AG08396 (cell line): ENCODE measurements around the gene PRR15.
"Not testable (repeated sequence)": the region's sequence is repeated elsewhere in the genome, so short reads cannot be mapped to it uniquely, and the experiment has no call there.

Experiments used
- DNase-seq: peaks from one replicate; pipeline ENCODE4 v3.0.0; 2012; ENCODE audit warnings: low spot score, mixed read lengths

Gene PRR15, protein sequence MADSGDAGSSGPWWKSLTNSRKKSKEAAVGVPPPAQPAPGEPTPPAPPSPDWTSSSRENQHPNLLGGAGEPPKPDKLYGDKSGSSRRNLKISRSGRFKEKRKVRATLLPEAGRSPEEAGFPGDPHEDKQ

DNA sequence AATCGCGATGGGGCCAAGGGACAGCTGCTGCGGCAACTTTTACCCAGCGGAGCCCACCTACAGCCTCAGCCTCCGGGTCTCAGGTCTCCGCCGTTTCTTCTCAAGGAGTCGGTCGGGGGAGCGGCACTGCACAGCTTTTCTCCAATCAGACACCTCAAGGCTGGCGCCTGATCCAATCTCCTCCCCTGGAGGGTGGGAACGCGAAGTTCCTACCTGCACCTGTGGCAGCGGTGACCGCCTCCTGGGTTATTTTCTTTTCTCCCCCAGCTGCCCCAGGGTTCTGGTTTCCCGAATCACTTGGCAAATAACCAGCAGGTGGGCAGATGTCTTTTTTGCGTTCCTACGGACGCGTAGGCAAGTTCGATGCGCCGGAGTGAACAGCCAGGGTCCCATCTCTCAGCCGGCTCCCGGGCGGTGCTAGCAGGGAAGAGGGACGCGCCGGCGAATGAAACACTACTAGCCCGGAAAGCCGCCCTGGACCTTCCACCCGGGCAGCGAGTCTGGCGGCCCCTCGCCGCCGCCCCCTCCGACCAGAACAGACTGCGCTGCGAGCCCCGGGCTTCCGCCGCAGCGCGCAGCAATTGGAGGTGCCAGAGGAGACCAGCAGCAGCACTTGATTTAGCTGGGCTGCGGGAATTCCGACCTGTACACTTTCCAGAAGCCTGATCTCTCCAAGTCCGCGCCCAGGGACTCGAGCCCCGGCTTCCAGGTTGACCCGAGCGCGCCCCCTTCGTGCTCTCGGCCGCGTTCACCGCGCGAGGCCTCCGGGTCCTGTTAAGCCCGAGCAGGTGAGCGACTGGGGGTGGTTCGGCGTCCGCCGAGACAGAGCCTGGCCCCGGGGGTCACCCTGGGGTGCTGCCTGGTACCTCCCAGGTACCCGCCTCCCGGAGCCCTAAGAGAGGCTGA is at the start of gene PRR15:
Gene PRR15, plus strand, starts transcription at position 246 of the 906 bp plus-strand sequence. CDS start 2,495 bp downstream, outside the sequence.
- DNase-seq: peak; percentile 17

DNA sequence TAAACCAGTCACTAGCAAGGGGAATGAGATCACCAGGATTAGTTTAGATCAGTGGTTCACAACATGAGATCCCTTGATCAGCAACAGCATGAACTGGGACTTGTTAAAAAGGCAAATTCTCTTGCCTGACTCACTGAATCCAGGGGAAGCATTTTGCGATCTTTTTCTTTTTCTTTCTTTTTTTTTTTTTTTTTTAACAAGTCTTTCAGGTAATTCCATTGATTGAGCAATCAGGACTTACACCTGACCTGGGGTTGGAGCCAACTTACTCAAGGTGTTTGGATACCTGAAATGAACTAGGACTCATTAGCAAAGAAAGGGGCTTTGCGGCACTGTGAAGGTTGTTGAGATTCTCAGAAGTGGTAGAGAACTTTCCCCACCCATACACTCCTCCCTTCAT is 47.1 kb upstream of the PRR15 start:
- DNase-seq: no peak

DNA sequence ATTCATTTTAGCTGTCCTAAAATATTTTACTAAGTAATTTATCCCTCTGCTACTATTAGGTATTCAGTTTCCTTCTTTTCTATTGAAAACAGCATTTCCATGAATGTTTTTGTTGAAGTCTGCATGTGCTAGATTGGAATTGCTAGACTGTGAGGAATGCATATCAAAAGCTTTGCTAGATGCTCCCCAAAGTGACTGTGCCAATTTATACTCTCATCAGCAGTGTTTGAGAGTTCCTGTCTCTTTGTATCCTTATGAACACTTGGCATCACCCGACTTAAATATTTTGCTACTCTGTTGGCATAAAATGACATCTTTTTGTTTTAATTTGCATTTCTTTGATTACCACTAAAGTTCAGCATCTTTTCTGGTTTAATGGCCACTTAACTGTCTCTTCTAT is 45.0 kb upstream of the PRR15 start:
- no peak for DNase-seq

DNA sequence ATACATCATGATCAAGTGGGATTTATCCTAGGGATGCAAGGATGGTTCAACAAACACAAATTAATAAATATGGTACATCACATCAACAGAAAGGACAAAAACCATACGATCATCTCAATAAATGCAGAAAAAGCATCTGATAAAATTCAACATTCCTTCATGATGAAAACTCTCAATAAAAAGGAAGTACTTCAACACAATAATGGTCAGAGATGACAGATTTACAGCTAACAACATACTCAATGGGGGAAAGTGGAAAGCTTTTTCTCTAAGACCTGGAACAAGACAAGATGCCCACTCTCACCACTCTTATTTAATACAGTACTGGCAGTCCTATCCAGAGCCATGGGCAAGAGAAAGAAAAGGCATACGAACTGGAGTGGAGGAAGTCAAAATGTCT is 39.9 kb upstream of the PRR15 start:
- DNase-seq: no peak

DNA sequence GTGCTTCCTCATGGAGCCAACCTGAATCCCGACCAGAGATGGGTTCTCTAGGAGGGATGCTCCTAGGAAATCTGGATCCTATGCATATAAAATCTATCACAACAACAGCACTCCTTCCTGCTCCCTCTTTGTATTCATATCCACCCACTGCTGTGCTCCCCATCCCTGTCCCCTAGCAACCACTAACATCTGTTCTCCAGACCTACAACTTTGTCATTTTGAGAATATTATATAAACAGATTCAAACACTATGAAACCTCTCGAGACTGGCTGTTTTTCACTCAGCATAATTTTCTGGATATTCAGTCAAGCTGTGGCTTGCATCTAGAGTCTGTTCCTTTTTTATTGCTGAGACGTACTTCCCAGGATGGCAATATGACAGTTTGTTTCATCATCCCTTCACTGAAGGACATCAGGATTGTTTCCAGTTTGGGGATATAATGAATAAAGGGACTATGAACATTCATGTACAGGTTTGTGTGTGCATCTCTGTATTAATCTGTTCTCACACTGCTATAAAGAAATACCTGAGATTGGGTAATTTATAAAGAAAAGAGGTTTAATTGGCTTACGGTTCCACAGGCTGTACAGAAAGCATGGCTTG is 36.0 kb upstream of the PRR15 start:
- DNase-seq: no peak

DNA sequence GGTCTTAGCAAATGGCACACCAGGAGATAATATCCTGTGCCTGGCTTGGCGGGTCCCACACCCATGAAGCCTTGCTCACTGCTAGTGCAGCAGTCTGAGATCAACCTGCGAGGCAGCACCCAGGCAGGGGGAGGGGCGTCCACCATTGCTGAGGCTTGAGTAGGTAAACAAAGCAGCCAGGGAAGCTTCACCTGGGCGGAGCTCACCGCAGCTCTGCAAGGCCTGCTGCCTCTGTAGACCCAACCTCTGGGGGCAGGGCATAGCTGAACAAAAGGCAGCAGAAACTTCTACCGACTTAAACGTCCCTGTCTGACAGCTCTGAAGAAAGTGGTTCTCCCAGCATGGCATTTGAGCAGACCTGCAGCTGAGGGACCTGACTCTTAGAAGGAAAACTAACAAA is 35.1 kb upstream of the PRR15 start:
- DNase-seq: not testable (repeated sequence)

DNA sequence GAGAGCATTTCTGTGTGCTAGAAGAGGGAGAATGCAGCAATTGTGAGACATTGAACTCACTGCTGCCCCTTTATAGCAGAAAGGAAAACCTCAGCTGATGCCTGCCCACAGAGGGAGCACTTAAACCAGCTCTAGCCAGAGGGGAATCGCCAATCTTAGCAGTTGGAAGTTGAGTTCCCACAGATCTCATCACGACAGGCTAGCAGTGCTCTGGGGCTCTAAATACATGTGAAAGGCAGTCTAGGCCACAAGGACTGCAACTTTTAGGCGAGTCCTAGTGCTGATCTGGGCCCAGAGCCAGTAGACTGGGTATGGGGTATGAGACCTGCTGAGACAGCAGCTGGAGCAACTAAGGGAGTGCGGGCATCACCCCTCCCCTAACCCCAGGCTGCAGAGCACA is 25.2 kb upstream of the PRR15 start:
- no peak for DNase-seq

DNA sequence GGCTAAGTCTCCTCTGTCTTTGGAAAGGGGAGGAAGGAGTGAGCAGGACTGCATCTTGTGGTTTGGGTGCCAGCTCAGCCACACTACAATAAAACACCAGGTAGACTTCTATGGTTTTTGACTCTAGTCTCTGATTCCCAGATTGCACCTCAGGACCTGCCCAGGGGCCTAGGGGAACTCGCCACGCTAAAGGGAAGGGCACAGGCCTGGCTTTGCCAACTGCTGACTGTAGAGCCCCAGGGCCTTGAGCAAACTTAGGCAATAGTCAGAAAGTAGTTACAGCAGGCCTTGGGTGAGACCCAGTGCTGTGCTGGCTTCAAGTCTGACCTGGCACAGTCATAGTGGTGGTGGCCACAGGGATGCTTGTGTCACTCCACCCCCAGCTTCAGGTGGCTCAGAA is 24.2 kb upstream of the PRR15 start:
- no peak for DNase-seq

DNA sequence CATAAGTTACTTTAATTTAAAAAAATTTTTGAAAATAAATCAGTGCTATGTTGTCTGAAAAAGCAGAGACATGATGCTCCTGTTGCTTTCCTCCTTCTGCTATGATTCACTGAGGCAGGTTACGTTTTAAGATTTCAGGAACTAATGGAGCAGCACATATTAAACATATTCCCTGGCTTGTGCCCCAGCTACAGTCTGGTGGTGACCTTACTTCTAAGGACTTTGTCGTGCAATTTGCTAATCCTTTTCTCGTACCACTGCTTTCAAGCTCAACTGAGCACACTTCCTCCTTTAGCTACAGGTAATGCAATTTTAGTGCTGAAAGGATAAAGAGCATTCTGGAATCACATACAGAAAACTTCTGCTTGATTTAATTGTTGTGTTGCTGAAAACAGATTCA is 16.2 kb upstream of the PRR15 start:
- no peak for DNase-seq

DNA sequence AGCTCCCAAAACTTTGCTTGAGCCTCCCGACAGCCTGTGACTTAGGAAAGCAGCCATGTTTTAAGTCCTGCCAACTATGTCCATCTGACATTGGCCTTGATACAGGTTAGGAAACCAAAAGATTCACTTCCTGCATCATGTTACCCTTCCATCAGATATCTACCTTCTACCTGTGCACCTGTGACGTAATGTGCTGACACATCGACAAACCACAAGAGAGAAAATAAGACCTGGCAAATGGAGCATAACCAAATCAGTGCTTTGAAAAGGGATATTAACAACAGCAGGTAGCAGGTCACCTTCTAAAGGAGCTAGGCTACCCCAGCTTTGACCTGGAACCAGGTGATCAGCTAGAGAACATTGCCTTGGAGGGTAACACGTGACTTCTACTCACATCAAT is 14.8 kb upstream of the PRR15 start:
- no peak for DNase-seq

DNA sequence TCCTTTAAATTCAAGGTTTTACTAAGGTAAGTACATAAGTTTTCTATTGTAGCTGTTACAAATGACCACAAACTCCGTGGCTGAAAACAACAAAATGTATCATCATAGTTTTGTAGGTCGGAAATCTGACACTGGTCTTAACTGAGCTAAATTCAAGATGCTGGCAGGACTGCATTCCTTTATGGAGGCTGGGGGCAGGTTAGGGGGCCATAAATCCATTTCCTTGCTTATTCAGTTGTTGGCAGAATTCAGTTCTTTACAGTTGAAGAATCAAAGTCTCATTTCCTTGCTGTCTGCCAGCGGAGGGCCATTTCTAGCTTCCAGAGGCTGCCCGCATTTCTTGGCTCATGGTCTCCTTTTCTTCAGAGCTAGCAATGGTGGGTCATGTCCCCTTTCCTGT is 11.2 kb upstream of the PRR15 start:
- no peak for DNase-seq

DNA sequence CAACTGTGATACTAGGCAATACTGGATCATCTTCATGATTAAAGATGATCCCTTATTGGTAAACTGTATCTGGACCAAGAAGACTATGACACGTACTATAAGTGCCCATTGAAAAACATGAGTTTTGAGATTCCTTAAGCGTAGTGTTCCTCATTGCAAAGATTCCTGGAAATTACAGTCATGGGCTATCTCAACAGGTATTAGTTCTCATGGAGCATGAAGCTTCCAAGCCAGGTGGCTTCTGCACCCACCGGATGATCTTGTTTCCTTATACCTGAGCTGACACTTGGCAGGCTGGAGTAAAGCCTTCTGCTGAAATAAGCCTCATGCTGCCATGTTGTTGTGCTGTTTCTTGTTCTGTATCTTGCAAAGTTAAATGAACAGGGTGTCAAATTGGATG is 8.6 kb upstream of the PRR15 start:
- DNase-seq: no peak

DNA sequence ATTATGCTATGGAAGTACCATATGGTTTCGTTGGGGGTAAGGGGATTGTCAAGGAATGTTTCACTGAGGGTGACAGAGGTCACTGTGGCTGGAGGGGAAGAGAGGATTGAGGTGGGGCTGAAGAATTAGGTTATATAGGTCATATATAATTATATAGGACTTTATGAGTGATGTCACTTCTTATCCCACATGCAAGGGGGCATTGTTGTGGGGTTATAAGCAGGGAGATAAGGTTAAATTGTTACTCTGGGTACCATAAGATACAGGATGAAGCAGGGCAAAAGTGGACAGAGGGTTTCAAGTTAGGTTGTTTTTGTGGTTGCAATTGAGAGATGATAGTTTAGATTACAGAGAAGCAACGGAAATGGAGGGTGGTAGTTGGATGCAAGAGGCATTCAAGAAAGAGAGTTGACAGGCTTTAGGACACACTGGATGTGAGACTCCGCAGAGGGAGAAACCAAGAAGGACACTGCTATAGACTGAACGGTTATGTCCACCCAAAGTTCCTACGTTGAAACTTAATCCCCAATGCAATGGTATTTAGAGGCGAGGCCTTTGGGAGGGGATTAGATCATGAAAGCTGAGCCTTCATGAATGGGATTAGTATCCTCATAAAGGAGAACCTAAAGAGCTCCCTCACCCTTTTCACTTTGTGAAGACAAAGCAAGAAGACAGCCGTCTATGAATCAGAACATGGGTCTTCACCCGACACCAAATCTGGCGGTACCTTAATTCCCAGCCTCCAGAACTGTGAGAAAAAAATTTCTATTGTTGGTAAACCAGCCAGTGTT is 7.0 kb upstream of the PRR15 start:
- DNase-seq: no peak

DNA sequence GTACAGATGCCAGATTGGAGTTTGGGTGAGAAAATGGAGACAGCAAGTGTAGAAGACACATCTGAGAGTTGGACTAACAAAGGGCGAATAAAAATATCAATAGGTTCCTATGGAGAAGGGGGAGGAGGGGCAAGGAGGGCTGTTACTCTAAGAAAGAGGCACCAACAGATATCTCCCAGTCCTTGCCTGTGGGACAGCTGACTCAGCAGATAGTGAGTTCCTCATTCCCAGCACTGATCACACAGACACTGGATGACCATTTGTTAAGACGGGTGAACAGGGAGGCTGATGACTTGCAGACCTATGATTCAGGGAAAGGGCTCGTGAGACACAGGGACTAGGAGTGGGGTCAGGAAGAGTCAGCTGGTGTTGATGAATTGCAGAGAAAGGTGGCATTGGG is 5.7 kb upstream of the PRR15 start:
- no peak for DNase-seq

DNA sequence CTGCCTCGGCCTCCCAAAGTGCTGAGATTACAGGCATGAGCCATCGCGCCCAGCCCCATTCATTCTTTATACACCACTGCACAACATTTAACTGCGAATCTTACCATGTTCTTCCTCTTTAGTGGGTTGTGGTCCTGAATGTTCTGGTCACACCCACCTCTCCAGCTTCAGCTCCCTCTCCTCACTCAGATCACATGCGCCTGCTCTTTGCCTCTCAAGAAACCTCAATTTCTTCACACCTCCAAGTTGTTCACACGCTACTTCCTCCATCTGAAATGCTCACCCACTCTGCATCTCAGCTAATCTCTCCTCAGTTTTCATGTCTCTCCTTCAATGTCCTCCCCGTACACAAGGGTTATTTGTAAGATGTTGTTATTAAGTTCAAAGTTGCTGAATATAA is 2.4 kb upstream of the PRR15 start:
- no peak for DNase-seq

DNA sequence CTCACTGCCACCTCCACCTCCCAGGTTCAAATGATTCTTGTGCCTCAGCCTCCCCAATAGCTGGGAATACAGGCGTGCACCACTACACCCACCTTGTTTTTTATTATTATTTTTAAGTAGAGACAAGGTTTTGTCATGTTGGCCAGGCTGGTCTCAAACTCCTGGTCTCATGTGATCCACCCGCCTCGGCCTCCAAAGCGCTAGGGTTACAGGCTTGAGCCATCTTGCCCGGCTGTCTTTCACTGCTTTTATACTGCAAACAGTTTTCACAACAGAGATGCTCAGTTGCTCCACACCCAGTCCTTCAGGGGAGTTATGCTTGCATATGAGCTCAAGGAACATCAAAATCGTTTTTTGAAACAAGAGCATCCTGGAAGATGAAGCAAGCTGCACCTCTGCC is 1.3 kb upstream of the PRR15 start:
- no peak for DNase-seq

DNA sequence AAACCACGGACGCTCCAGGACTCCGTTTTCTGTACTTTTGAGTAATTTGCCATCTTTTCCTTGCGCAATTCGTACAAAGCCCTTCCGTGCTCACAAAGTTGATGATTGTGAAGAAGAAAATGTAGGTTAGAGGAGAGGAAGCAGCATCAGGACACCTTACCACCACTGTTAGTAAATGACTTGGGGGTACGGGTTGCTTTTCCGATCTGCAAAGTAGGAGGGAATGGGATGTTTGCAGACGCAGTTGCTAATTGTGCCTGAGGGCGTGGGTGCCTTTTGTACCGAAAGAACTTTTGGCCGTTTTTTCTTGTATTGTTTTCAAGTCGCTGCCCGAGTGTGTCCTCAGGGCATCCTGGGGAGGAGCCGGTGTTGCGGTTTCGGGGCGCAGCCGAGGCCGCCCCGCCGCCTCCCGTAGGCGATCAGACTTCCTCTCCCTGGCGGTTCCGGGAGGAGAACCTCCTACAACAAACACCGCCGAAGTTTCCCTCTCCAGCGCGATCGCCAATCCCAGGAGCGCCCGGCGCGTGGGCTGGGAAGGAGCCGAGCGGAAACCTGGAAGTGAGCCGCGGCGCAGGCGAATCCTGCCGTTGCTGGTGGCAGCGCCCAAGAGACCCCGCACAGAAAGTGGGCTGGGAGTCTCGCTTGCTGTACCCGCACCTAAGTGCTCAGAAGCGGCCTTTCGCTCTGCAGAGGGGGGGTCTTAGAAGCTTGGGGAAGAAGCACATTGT is 1.0 kb downstream of the PRR15 start:
- peak; percentile 59 for DNase-seq

DNA sequence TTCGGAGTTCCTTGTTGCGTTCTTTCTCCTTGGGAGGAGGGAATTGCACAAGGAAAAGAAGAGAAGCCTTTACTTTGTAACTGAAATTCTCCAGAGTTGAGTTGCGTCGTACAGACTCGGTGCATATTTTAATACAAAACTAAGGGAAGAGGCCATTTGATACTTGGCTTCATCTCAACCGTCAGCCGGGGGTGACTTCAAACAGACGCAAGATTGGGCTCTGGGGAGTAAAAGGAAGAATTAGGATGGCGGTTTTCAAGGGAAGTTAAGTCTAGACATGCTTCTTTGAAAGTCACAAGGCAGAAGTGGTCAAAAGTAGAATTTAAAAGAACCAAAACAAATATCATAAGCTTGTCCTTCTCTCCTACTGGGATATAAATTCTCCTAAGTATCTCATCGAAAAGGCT is 1.6 kb downstream of the PRR15 start:
- DNase-seq: no peak

DNA sequence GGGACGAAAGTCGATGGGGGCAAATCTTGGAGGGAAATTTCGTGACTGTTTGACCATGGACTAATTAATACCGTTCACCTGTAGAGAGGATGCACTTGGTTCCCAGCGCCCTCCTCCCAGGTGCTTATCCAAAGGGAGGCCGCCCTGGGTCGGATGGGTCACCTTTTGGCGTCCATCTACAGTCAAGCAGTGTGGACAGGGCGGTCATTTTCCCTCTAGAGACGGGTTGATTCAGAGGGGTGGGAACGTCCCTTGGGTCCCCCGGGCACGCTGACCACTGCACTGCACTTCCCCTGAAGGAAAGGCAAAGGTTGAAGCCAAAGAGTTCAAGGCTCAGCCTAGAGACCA is 2.0 kb downstream of the PRR15 start:
- no peak for DNase-seq

DNA sequence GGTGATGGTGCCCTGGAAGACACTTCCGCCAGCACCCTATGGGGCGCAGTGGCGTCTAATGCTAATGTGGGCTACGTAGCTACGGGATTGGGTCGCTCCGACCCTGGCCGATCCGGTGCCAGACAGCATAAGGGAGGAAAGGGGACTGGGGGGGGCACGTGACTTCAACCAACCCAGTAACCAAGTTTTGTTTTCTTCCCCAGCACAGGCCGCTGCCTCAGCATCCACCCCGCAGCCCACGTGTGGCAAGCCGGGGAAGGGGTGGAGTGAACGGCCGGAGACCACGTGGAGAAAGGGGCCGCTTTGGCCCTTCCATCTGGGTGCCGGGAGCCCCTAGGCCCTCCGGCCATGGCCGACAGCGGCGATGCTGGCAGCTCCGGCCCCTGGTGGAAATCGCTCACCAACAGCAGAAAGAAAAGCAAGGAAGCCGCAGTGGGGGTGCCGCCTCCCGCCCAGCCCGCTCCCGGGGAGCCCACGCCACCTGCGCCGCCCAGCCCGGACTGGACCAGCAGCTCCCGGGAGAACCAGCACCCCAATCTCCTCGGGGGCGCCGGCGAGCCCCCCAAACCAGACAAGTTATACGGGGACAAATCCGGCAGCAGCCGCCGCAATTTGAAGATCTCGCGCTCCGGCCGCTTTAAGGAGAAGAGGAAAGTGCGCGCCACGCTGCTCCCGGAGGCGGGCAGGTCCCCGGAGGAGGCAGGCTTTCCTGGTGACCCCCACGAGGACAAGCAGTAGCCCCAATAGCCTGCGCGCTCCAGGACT is 2.5 kb downstream of the PRR15 start:
- peak; percentile 11 for DNase-seq

DNA sequence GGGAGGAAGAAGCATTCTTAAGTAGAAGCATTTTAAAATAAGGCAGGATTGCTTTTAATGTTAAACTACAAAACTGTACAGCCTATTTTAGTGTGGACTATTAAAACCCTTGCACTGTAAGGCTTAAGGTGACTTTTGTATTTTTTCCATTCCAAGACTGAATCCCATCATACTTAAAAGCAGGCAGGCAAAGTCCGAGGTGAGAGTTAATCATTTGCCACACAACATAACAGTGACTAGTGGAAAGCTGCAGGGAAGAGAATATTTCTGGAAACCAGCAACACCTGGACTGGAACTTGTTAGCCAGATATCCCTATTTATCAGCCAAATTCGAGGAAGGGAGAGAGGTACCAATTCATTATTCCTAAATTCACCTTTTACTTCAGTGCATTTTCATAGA is 3.5 kb downstream of the PRR15 start:
- no peak for DNase-seq
